ENCODE measurements around the gene SEMA3F.
A peak's percentile ranks its signal among the peaks of the same experiment; 100 is the strongest.

SEMA3F gene

DNA sequence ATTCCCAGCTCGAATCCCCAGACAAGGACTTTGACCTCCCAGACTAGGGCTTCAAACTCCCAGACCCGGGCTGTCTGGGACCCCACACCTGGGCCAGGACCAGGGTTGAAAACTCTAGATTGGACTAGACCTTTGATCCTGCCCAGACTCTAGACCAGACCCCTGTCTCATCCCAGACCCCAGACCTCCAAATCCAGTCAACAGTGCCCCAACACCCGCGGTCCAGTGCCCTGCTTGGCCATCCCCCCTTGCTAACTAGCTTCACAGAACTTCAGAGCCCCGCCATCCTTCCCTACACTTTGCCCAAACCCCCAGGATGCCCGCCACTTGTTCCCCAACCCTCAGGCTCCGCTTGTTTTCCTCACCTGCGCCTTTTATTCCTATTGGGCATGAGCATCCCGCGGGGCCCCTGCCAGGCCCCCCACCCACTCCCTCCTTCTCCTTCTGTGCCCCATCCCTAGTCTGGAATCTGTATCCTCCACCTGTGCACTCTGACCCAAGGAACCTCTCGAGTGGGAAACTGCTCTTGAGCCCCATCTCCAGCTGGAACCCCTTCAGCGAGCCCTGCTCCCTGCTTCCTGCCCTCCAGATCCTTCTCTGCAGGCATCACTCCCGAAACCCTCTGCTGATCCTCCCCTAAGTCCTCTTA, 81.5 kb downstream of the SEMA3F start:
- Histone ChIP-seq H3K27me3 (replicated peaks; ENCODE audit: insufficient read depth, low read length) (no peaks in the 10 kb centered on the region), H3K4me1 (ENCODE audit: low read length) (0 out of 2 replicates have a peak, but pooled peaks cover 6% of the 10 kb centered on the region), H4K20me1 (ENCODE audit: insufficient read depth, low read length) (no peaks in the 10 kb centered on the region), H3K4me2 (ENCODE audit: low read depth, low read length) (peak overlapping the region; percentile 97), H3K9me2 (replicated peaks; ENCODE audit: insufficient read depth, low read length) (no peaks in the 10 kb centered on the region), H2AFZ (ENCODE audit: low read length) (no peak overlapping the region), H3K27ac (ENCODE audit: low read length) (peak overlapping the region; percentile 53; the same call in 1 of the 2 replicates), H3K9ac (ENCODE audit: low read length) (peak overlapping the region; percentile 85), H3F3A (ENCODE audit: insufficient read depth, low read length) (peaks cover 10% of the 10 kb centered on the region), H3K36me3 (replicated peaks; ENCODE audit: insufficient read depth, low read length) (no peaks in the 10 kb centered on the region), H3K9me3 (replicated peaks; ENCODE audit: insufficient read depth, low read length) (no peaks in the 10 kb centered on the region), H3K4me3 (ENCODE audit: low read length) (peak overlapping the region; percentile 94), H3K79me2 (ENCODE audit: low read length) (peaks cover 55% of the 10 kb centered on the region)
- DNase-seq: no peak
- TF ChIP-seq EZH2 (optimal IDR thresholded peaks at IDR 0.05; ENCODE audit: low read depth, low read length): no peak
- TF ChIP-seq EZH2phosphoT487 (IDR thresholded peaks at IDR 0.05; ENCODE audit: low read length): no peak
- TF ChIP-seq, protein P1, sequence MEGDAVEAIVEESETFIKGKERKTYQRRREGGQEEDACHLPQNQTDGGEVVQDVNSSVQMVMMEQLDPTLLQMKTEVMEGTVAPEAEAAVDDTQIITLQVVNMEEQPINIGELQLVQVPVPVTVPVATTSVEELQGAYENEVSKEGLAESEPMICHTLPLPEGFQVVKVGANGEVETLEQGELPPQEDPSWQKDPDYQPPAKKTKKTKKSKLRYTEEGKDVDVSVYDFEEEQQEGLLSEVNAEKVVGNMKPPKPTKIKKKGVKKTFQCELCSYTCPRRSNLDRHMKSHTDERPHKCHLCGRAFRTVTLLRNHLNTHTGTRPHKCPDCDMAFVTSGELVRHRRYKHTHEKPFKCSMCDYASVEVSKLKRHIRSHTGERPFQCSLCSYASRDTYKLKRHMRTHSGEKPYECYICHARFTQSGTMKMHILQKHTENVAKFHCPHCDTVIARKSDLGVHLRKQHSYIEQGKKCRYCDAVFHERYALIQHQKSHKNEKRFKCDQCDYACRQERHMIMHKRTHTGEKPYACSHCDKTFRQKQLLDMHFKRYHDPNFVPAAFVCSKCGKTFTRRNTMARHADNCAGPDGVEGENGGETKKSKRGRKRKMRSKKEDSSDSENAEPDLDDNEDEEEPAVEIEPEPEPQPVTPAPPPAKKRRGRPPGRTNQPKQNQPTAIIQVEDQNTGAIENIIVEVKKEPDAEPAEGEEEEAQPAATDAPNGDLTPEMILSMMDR (IDR thresholded peaks at IDR 0.05; ENCODE audit: low read length): no peak

DNA sequence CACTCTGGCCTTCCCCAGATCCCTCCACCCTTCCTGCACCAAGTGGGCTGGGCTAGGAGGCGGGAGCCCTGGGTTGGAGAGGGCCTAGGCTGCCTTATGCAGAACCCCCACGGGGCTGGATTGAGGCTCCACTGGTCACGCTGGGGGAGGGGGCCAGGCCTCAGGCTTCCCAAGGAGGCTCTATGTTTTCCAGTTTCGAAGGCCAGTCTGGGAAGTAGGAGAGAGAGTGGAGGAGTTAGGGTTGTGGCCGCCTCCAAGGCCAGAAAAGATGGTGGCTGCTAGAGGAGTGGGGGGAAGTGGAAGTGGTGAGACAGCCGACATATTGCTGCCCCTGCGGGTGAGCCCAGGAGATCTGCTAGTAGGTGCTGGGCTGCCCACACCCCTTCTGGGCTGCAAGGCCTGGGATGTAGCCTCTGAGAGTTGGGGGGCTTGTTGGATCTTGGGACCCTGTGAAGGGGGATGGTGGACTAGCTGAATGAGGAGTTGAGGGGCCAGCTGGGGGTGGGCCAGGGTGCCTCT, 82.1 kb downstream of the SEMA3F start:
- H3K9ac ChIP-seq (ENCODE audit: low read length): peak overlapping the region; percentile 85
- H3K4me1 ChIP-seq (ENCODE audit: low read length): 0 out of 2 replicates have a peak, but pooled peaks cover 6% of the 10 kb centered on the region
- no peaks in the 10 kb centered on the region for H3K9me3 ChIP-seq (replicated peaks; ENCODE audit: insufficient read depth, low read length)
- H3K36me3 ChIP-seq (replicated peaks; ENCODE audit: insufficient read depth, low read length): no peaks in the 10 kb centered on the region
- H3K9me2 ChIP-seq (replicated peaks; ENCODE audit: insufficient read depth, low read length): no peaks in the 10 kb centered on the region
- H3K27me3 ChIP-seq (replicated peaks; ENCODE audit: insufficient read depth, low read length): no peaks in the 10 kb centered on the region
- H3K27ac ChIP-seq (ENCODE audit: low read length): peak overlapping the region; percentile 53; the same call in 1 of the 2 replicates
- H3K79me2 ChIP-seq (ENCODE audit: low read length): peaks cover 60% of the 10 kb centered on the region
- H4K20me1 ChIP-seq (ENCODE audit: insufficient read depth, low read length): no peaks in the 10 kb centered on the region
- H2AFZ ChIP-seq (ENCODE audit: low read length): peak overlapping the region; percentile 39; the same call in 1 of the 2 replicates
- peak overlapping the region; percentile 97 for H3K4me2 ChIP-seq (ENCODE audit: low read depth, low read length)
- TF ChIP-seq, protein P1 (IDR thresholded peaks at IDR 0.05; ENCODE audit: low read length): no peak
- TF ChIP-seq EZH2 (optimal IDR thresholded peaks at IDR 0.05; ENCODE audit: low read depth, low read length): no peak
- TF ChIP-seq EZH2phosphoT487 (IDR thresholded peaks at IDR 0.05; ENCODE audit: low read length): no peak
- H3K4me3 ChIP-seq (ENCODE audit: low read length): peak overlapping the region; percentile 94
- DNase-seq: no peak
- H3F3A ChIP-seq (ENCODE audit: insufficient read depth, low read length): peaks cover 10% of the 10 kb centered on the region

DNA sequence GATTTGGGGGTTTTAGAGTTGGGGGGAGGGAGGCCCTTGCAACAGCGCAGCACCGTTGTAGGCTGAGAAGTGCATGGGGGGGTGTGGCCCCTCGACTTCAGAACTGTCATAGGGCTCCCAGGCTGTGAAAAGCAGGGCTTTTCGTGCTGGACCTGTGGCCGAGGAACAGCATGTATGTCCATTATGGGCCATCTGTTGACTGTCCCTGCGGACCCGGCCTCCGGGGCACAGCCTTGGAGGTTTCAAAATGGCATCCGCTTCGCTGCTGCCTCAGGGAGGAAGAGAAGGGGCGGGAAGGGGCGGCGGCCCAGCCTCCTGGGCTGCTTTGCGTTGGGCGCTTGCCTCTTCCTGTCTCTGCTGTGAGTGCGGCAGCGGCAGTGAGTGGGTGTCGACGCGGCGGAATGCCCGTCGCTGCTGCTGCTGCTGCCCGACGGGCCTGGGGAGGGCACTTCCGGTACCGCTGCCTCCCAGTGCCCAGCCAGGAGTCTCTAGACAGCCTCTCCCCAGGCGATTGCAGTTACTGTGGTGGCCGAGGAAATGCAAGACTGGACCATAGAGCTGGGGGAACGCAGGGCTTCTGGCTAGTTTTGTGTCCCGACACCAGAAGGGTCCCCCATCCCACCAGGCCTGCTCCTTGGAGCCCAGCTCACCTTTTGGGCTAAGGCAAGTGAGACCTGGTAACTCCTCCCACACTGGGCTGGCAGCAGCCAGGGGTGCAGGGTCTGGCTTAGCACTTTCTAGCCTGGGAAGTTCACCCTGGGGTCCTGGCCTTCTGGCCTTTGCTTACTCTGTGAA, 82.8 kb downstream of the SEMA3F start:
- Histone ChIP-seq H3K79me2 (ENCODE audit: low read length) (peaks cover 68% of the 10 kb centered on the region), H3K9me3 (replicated peaks; ENCODE audit: insufficient read depth, low read length) (no peaks in the 10 kb centered on the region), H3K36me3 (replicated peaks; ENCODE audit: insufficient read depth, low read length) (no peaks in the 10 kb centered on the region), H2AFZ (ENCODE audit: low read length) (peak overlapping the region; percentile 39; the same call in 1 of the 2 replicates), H3K9me2 (replicated peaks; ENCODE audit: insufficient read depth, low read length) (no peaks in the 10 kb centered on the region), H3K9ac (ENCODE audit: low read length) (peak overlapping the region; percentile 85), H3K27ac (ENCODE audit: low read length) (peak overlapping the region; percentile 53; the same call in 1 of the 2 replicates), H4K20me1 (ENCODE audit: insufficient read depth, low read length) (no peaks in the 10 kb centered on the region), H3F3A (ENCODE audit: insufficient read depth, low read length) (peaks cover 10% of the 10 kb centered on the region), H3K27me3 (replicated peaks; ENCODE audit: insufficient read depth, low read length) (no peaks in the 10 kb centered on the region), H3K4me3 (ENCODE audit: low read length) (peak overlapping the region; percentile 94), H3K4me2 (ENCODE audit: low read depth, low read length) (peak overlapping the region; percentile 97), H3K4me1 (ENCODE audit: low read length) (0 out of 2 replicates have a peak, but pooled peaks cover 6% of the 10 kb centered on the region)
- TF ChIP-seq, protein P1 (IDR thresholded peaks at IDR 0.05; ENCODE audit: low read length): no peak
- TF ChIP-seq EZH2 (optimal IDR thresholded peaks at IDR 0.05; ENCODE audit: low read depth, low read length) (no peak), EZH2phosphoT487 (IDR thresholded peaks at IDR 0.05; ENCODE audit: low read length) (no peak)
- peak; percentile 88 for DNase-seq
